ENCODE measurements around the gene FAH.
A peak's percentile ranks its signal among the peaks of the same experiment; 100 is the strongest.

The FAH gene

GRCh38 chr15:80172401-80172800 is 19.6 kb downstream of the FAH start:
- no peak for TF ChIP-seq CTCF (IDR thresholded peaks at IDR 0.05)
- H3K36me3 ChIP-seq: peaks cover 10% of the 10 kb centered on the region

GRCh38 chr15:80173022-80173759 is 20.4 kb downstream of the FAH start:
- H3K27me3 ChIP-seq: no peaks in the 10 kb centered on the region
- no peaks in the 10 kb centered on the region for H3K9me3 ChIP-seq
- peak; percentile 76 for TF ChIP-seq CTCF (IDR thresholded peaks at IDR 0.05)
- no peak overlapping the region for H3K4me3 ChIP-seq (ENCODE audit: low read depth in 1 of 2, low read length in 1 of 2)
- H3K36me3 ChIP-seq: peaks cover 10% of the 10 kb centered on the region
- H3K27ac ChIP-seq: no peak overlapping the region
- H3K4me1 ChIP-seq (ENCODE audit: control insufficient read depth in 1 of 2, insufficient read depth in 1 of 2, low read depth in 1 of 2, low read length in 1 of 2): peaks cover 0 to 3% of the 10 kb centered on the region in 2 experiments

More at GRCh38 chr15:80172401-80172800, 19.6 kb downstream of the FAH start:
- Histone ChIP-seq H3K4me3 (ENCODE audit: low read depth in 1 of 2, low read length in 1 of 2) (no peak overlapping the region), H3K4me1 (ENCODE audit: control insufficient read depth in 1 of 2, insufficient read depth in 1 of 2, low read depth in 1 of 2, low read length in 1 of 2) (peaks cover 0 to 3% of the 10 kb centered on the region in 2 experiments), H3K27ac (no peak overlapping the region), H3K27me3 (no peaks in the 10 kb centered on the region), H3K9me3 (no peaks in the 10 kb centered on the region)

DNA sequence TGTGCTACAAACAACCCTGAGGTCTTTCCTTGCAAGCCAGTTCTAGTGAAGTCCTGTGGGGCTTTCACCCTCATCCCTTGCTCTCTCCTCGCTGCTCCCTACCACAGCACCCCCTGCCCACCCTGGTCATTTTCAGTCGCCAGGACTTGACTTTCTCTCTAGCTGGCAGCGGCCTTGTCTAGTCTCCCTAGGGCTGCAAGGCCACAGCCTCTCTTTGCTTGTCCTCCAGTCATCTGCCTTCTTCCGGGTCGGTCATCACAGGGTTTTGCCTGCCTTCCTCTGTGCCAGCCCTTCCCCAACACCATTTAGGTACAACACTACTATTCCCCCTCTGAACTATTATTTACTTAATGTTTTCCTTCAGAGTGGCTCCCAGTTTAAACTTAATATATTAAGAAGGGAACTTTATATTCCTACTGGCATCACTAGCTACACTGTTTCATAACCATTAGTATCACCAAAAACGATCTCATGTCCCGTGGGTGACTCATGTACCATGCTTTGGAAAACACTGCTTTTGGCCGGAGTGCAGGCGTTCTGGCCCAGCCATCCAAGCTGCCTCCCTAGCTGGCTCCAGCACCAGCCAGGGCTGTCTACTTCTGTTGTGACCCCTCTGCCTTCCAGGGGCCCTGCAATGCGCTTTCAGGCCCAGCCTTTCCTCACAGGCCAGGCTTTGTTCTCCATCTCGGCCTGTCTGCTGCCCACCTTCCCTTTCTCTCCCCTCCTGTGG is 21.4 kb downstream of the FAH start:
- no peaks in the 10 kb centered on the region for H3K9me3 ChIP-seq
- peaks cover 0 to 3% of the 10 kb centered on the region in 2 experiments for H3K4me1 ChIP-seq (ENCODE audit: control insufficient read depth in 1 of 2, insufficient read depth in 1 of 2, low read depth in 1 of 2, low read length in 1 of 2)
- peaks cover 10% of the 10 kb centered on the region for H3K36me3 ChIP-seq
- H3K4me3 ChIP-seq (ENCODE audit: low read depth in 1 of 2, low read length in 1 of 2): no peak overlapping the region
- H3K27ac ChIP-seq: no peak overlapping the region
- no peaks in the 10 kb centered on the region for H3K27me3 ChIP-seq
- TF ChIP-seq CTCF (IDR thresholded peaks at IDR 0.05): no peak

GRCh38 chr15:80175436-80175835 is 22.6 kb downstream of the FAH start:
- H3K36me3 ChIP-seq: peaks cover 20% of the 10 kb centered on the region
- H3K4me1 ChIP-seq (ENCODE audit: control insufficient read depth in 1 of 2, insufficient read depth in 1 of 2, low read depth in 1 of 2, low read length in 1 of 2): peaks cover 0 to 3% of the 10 kb centered on the region in 2 experiments
- no peaks in the 10 kb centered on the region for H3K27me3 ChIP-seq
- H3K27ac ChIP-seq: no peak overlapping the region
- H3K4me3 ChIP-seq (ENCODE audit: low read depth in 1 of 2, low read length in 1 of 2): no peak overlapping the region
- H3K9me3 ChIP-seq: no peaks in the 10 kb centered on the region
- TF ChIP-seq CTCF (IDR thresholded peaks at IDR 0.05): no peak

DNA sequence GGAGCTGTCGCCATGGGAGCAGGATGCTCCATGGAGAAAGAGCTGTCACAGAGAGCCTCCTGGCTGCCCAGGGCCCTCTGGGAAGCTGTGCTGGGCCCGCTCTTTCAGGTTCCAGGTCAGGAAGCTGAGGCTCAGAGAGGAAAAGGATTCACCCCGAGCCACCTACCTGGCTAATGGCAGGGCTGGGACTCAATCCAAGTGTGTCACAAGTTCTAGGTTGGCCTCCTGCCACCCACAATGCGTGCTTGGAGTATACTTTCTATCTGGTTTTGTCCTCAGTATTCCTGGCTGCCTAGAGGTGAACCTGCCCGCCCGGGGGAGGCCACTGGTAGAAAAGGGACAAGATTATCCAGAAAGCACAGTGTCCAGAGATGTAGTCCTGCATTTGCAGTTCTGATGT is 23.6 kb downstream of the FAH start:
- Histone ChIP-seq H3K4me3 (ENCODE audit: low read depth in 1 of 2, low read length in 1 of 2) (no peak overlapping the region), H3K27me3 (no peaks in the 10 kb centered on the region), H3K27ac (no peak overlapping the region), H3K4me1 (ENCODE audit: control insufficient read depth in 1 of 2, insufficient read depth in 1 of 2, low read depth in 1 of 2, low read length in 1 of 2) (peaks cover 0 to 3% of the 10 kb centered on the region in 2 experiments), H3K36me3 (peaks cover 30% of the 10 kb centered on the region), H3K9me3 (no peaks in the 10 kb centered on the region)
- TF ChIP-seq CTCF (IDR thresholded peaks at IDR 0.05): no peak

Measured in neutrophil (primary cell).